A673 (cell line): ENCODE data around the gene TRNP1.

Experiments used
- CTCF ChIP-seq: fragments of 300-800, 200-600 bp; sonication (generic); conservative IDR thresholded peaks from 2 replicates; pipeline ENCODE4 v1.5.1; 2017; ENCODE audit warnings: low read depth, mild to moderate bottlenecking, antibody characterized with exemption, low read length, moderate library complexity, mixed read lengths
- EZH2 ChIP-seq: fragments of 200-600 bp; sonication (generic); IDR thresholded peaks from 2 replicates; pipeline ENCODE4 v1.6.1; 2017; ENCODE audit warnings: borderline replicate concordance, low read depth, mild to moderate bottlenecking, mixed read lengths, antibody characterized with exemption, low read length; ENCODE audit not compliant: poor library complexity, severe bottlenecking

GRCh38 chr1:27044613-27045151 is 51.2 kb downstream of the TRNP1 start:
- TF ChIP-seq CTCF (peak; percentile 94), EZH2 (no peak)
